ENCODE measurements around the gene VIPR2. TPM values are rescaled to one million over a fixed set of nuclear protein-coding genes. Genes with fewer than 3 reads are reported as not detected.

VIPR2 gene
- total and polyA plus RNA-seq, 2 of the 13 experiments (the other 11 are each of a cell fraction or from before 2014, with no cell fraction given), result not detected

- H3K4me2 ChIP-seq (ENCODE audit: low read depth, low read length), result no peak overlapping the region
- no peak overlapping the region for H3K27ac ChIP-seq (ENCODE audit: extremely low read length, insufficient read depth, low read length)
- H3K4me1 ChIP-seq (ENCODE audit: insufficient read depth, low read length), result no peaks in the 10 kb centered on the region
- peaks cover 0 to 17% of the 10 kb centered on the region in 2 experiments; a peak in 1 of 5 replicates for H3K27me3 ChIP-seq (ENCODE audit: control insufficient read depth in 1 of 2, insufficient read depth in 2 of 2, low read length in 2 of 2)
- no TSS peak for BruUV-seq (replicated peaks)
- in situ Hi-C loops (cut with HindIII; ENCODE audit: extremely low pct_ligation_motif_present, low pct_unique_long_range_greater_than_20kb) (no loop called here), intact Hi-C loops (cut with micrococcal nuclease; ENCODE audit: unreplicated experiment) (no loop called here)
- no peaks in the 10 kb centered on the region for H4K20me1 ChIP-seq (ENCODE audit: insufficient read depth, low read length)
- H3K9ac ChIP-seq (ENCODE audit: insufficient read depth, low read depth, low read length), result no peak overlapping the region
- FAIRE-seq (no peak), DNase-seq (ENCODE audit: low spot score) (no peak), ATAC-seq (no peak)
- no peaks in the 10 kb centered on the region for H3K79me2 ChIP-seq (ENCODE audit: insufficient read depth, low read length)
- no peak overlapping the region for H2AFZ ChIP-seq (ENCODE audit: low read length)
- H3K36me3 ChIP-seq (replicated peaks in 1 of 2; ENCODE audit: control insufficient read depth in 1 of 2, insufficient read depth in 2 of 2, low read length in 2 of 2), result no peaks in the 10 kb centered on the region
- ChIA-PET POLR2A (no interaction called here), CTCF (ENCODE audit: low intra/inter-chr PET ratio, low total read pairs) (no interaction called here)
- H3K9me3 ChIP-seq (ENCODE audit: low read length), result no peaks in the 10 kb centered on the region
- no peak overlapping the region for H3K4me3 ChIP-seq (replicated peaks in 1 of 3; ENCODE audit: insufficient read depth in 1 of 3, low read depth in 2 of 3, low read length in 3 of 3)
- WGBS (ENCODE audit: low lambda C conversion rate), result 7% methylated on average over 3 of the region's 3 CpGs
- TF ChIP-seq NFE2 (CRISPR knock-in tag; IDR thresholded peaks at IDR 0.05), result no peak
- TF ChIP-seq CTCF (CRISPR knock-in tag; IDR thresholded peaks at IDR 0.05), result no peak
- no peak for TF ChIP-seq ZNF160 (CRISPR knock-in tag; IDR thresholded peaks at IDR 0.05)
- no peak for TF ChIP-seq EHMT2 (IDR thresholded peaks at IDR 0.05; ENCODE audit: borderline replicate concordance, low read depth, low read length)
- TF ChIP-seq ZNF10 (CRISPR knock-in tag; IDR thresholded peaks at IDR 0.05; ENCODE audit: borderline replicate concordance, low read depth), result no peak
- no peak for TF ChIP-seq GTF3A (CRISPR knock-in tag; conservative IDR thresholded peaks at IDR 0.05)
- no peak for TF ChIP-seq RNF219 (CRISPR knock-in tag; IDR thresholded peaks at IDR 0.05)
- TF ChIP-seq REL (CRISPR knock-in tag; conservative IDR thresholded peaks at IDR 0.05), result no peak
- no peak for TF ChIP-seq ATF2 (CRISPR knock-in tag; IDR thresholded peaks at IDR 0.05)
- no peak for TF ChIP-seq TRAFD1 (CRISPR knock-in tag; IDR thresholded peaks at IDR 0.05; ENCODE audit: borderline replicate concordance)
- TF ChIP-seq XRCC5 (optimal IDR thresholded peaks at IDR 0.05; ENCODE audit: low read length), result no peak
- TF ChIP-seq ZNF382 (CRISPR knock-in tag; IDR thresholded peaks at IDR 0.05; ENCODE audit: borderline replicate concordance), result no peak
- TF ChIP-seq MXD4 (CRISPR knock-in tag; IDR thresholded peaks at IDR 0.05), result no peak
- no peak for TF ChIP-seq SRSF1 (optimal IDR thresholded peaks at IDR 0.05; ENCODE audit: low read depth, low read length)
- no peak for TF ChIP-seq CBX2 (IDR thresholded peaks at IDR 0.05; ENCODE audit: low read depth, low read length)
- no peak for TF ChIP-seq CBX2 (CRISPR knock-in tag; IDR thresholded peaks at IDR 0.05; ENCODE audit: low read depth)
- TF ChIP-seq SIX1 (CRISPR knock-in tag; IDR thresholded peaks at IDR 0.05; ENCODE audit: borderline replicate concordance), result no peak
- no peak for TF ChIP-seq ZMAT5 (CRISPR knock-in tag; IDR thresholded peaks at IDR 0.05; ENCODE audit: borderline replicate concordance, low read depth)
- TF ChIP-seq MLLT10 (CRISPR knock-in tag; IDR thresholded peaks at IDR 0.05), result no peak
Observed at GRCh38 chr7:159059629-159060028, 85.0 kb downstream of the VIPR2 start.
